KBM-7 (cell line): ENCODE results near the gene NPHP4.

Experiments used
- DNase-seq: peaks from one replicate; pipeline ENCODE4 v3.0.0-alpha.2; 2015
- in situ Hi-C: fragments of 300-500 bp; cut with MboI; formaldehyde crosslinking; loops from 2 replicates; pipeline ENCODE4 v1.14.3; 2020; ENCODE audit warnings: low sequenced_read_pairs, low pct_unique_long_range_greater_than_20kb, mixed read lengths

NPHP4 gene

DNA sequence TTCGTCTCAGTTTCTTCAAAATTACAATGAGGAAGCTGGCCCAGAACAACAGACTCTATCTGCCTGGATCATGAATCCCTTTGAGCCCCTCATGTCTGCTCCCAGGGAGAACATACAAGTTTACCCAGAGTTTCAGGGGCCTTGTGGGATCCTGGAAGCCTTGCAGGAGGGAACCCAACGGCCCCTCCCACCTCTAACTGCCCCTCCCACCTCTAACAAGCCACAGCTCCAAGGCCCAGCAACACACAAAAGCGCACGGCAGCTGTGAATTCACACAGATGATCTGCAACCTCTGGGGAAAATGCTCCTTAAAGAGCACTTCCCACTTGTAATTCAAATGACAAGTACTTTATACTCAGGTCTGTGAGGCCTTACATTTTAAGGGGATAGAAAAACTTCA lies 113.3 kb downstream of the NPHP4 start:
- in situ Hi-C loops: no loop called here
- DNase-seq: no peak

DNA sequence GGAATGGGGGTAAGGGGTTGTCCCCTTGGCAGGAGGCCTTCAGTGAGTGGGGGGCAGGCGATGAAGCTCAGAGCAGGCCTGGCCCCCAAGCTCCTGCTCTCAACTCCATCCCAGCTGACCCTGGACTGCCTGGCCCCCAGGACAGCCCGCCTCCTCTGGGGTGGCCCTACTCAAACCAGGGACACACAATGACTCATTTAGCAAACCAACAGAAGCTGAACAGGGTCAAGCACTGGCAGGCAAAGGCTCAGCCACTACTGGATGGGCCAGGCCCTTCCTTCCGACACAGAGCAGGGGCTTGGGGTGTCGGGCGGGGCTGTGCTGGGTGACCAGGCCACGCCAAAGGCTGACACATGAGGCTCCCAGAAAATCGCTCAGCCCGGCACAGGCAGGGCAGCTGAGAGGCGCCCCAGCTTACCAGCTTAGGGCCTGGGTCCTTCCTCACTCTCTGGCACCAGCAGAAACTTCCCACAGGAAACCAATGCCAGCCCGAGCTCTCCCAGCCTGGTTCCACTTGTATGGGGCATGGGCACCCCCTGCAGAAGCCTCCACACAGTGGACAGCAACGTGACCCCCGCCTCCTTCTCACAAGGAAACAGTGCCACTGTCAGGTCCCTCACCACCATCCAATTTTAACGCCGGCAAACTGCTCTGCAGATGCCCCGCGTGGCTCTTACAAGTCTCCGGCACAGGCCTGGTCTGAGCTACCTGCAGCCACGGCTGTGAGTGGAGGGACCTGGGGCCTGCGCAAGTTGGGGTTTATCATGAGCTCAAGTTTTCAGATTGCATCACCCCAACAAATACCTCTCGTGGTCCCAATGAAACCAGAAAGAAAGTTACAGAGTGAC lies 114.3 kb downstream of the NPHP4 start:
- in situ Hi-C loops: no loop called here
- DNase-seq: no peak

DNA sequence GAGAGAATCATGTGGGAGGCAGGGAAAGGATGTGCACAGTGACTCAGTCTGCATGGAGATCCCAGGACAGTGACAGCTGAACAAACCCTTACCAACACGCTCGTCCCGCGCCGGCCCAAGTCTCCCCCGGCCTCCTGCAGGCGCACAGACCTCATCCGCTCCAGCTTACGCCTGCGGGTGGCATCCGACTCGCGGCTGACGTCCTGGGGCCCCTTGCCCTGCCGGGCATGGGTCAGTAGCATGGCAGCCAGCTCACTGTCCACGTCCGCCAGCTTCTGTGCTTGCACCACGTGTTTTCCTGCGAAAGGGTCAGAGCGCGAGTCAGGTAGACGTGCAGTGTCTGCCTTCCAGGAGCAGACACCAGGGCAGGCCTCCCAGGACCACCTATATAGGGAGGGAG lies 115.2 kb downstream of the NPHP4 start:
- in situ Hi-C loops: no loop called here
- no peak for DNase-seq

DNA sequence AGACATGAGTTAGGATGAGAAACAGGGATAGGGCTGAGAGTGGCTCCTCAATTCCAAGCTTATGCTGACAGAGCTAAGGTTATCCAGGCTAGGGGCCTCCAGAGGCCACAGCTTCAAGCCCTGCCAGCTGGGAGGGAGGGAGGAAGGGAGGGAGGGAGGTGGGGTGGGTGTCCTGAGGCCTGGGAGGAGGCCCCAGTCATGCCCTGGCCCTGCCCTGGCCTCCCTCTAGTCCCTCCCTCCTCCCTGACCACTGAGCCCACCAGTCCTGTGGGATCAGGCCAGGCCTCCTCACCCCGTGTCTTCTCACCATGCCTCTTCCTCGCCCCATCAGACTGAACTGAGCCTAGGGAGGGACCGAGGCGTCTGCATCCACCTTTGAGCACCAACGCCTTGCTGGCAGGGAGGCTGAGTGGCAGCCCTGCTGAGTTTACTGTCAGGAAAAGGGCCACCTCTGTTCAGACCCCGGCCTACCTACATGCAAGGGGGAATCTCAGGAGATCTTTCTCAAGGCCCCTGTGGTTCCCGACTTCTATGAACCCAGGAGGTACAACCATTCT lies 116.1 kb downstream of the NPHP4 start:
- in situ Hi-C loops: no loop called here
- DNase-seq: no peak

DNA sequence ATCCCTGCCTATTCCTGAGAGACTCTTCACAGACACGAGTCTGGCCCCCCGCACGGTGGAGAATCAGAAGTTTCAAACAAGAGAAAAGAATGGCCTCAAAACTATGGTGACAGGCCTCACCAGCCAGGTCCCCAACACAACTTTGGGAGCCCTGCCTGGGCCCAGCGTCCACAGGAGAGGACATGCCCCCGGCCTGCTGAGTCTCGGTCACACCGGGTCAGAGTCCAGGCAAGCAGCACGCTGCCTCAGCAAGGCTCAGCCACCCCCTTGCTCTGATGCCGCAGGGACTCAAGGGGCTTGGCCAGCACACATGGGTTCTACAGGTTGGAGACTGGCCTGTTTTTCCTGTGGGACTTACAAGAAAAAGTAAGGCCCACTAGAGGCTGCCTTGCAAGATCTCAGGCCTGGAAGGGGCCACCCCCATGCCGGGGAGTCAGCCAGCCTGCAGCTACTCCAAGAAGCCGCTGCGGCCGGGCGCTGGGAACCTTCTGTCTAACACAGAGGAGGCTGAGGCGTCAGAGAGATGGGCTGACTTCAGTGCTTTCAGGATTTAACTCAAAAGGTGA lies 116.8 kb downstream of the NPHP4 start:
- in situ Hi-C loops: no loop called here
- DNase-seq: no peak

DNA sequence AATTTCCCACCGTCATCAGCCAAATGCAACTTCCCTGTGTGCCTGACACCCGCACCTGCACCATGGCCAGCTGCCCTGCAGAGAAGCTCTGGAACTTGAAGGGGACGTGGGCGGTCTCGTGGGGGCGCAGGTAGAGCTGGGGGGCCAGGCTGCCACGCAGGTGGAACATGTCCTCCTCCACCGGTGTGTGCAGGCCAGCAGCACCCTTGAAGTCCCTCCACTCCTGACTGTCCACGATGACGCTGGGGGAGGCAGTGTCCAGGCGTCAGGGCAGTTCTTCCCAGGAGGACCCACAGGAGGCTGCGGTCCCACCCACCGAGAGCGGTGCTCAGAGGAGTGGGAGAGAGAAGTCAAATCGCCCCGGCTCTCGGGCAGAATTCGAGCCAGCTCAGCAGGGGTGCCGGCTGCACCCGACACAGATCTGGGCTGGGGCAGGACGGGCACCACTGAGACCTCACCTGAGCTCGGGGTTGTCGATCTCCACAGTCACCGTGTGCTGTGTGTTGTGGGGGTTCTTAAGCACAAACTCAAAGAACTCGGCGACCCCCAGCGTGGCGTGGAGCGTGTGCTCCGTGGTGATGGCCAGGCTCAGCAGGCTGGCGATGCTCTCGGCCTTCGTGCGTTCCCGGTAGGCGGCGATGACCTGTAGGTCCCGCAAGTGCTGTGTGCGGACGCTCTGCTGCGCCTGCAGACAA lies 117.7 kb downstream of the NPHP4 start:
- DNase-seq: no peak
- in situ Hi-C loops: no loop called here

DNA sequence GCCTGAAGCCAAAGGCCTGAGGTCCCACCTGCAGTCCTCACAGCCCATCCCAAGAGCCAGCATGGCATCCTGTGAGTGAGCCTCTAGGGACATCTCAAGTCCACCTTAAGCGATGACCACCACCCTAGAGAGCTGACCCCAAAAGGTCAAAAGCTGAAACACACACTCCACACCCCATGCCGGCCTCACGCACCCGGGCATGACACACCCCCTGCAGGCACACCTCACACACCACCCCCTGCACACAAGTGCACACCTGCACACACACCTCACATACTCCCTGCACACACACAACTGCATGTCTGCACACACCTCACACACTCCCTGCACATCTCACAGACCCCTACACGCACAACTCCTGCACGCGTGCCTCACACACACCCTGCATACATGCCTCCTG lies 118.7 kb downstream of the NPHP4 start:
- DNase-seq: no peak
- in situ Hi-C loops: no loop called here

DNA sequence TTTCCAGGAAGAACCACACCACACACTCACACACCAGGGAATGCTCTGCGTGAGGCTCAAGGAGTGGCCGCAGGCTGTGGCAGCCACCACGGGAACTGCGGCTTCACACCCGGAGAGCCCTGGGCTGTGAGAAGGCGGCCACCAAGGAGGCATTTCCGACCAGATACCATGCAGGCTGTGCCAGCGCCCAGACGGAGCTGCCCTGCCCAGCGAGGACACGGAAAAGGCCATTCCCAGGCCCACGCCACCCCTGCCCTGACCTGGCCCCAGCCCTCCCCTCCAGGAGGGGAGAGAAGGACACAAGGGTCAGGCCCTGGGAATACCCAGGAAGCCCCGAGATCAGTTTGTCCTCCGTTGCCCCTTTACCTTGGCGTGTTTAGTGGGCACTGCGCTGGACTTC lies 119.3 kb downstream of the NPHP4 start:
- DNase-seq: no peak
- in situ Hi-C loops: no loop called here

DNA sequence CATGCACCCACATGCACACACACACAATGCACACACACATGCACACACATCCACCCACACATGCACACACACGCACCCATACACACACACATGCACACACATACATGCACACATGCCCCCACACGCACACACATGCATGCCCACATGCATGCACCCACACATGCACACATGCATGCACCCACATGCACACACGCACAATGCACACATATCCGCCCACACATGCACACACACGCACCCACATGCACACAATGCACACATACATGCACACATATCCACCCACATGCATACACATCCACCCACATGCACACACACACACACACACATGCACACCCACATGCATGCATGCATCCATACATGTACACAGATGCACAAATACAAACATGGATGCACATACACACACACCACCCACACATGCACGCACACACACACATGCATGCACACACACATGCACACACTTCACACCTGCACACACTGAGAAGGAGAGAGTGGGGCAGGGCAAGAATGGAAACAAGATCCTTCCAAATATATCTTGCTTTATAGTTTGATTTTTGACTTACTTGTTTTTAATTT lies 123.2 kb downstream of the NPHP4 start:
- DNase-seq: no peak
- in situ Hi-C loops: no loop called here

DNA sequence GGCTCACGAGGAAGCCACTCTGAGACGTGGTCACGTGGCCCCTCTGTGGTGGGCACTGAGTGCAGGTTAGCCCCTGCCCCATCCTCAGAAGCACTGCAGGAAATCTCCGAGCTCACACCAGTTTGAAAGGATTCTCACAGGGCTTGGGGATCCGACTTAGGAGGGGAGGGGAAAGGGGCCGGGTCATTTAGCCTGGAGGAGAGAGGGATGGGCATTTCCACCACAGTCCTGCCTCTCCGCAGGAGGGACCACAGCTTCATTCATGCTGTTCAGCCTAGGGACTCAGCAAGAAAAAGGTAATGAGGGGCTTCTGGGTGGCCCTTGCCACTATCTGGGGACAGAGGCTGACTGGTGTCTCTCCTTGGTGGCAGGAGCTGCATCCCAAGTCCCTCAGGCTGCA lies 126.5 kb downstream of the NPHP4 start:
- in situ Hi-C loops: no loop called here
- DNase-seq: no peak

DNA sequence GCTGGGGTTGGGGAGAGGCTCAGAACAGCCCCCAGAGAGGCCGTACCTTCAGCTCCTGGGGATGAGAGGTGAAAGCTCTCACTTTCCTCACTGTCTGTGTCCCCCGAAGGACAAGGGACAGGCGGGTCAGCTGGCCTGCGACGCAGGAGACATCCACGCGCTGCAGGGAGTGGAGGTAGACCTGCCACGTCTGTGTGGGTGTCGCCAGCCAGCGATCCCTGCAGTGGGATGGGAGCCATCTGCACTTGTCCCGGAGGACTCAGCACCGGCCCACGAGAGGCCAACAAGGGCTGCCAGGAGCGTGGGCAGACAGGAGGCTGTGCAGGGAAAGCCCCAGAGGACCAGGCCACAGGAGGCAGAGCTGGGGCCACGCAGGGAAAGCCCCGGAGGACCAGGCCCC lies 127.2 kb downstream of the NPHP4 start:
- no peak for DNase-seq
- in situ Hi-C loops: no loop called here

DNA sequence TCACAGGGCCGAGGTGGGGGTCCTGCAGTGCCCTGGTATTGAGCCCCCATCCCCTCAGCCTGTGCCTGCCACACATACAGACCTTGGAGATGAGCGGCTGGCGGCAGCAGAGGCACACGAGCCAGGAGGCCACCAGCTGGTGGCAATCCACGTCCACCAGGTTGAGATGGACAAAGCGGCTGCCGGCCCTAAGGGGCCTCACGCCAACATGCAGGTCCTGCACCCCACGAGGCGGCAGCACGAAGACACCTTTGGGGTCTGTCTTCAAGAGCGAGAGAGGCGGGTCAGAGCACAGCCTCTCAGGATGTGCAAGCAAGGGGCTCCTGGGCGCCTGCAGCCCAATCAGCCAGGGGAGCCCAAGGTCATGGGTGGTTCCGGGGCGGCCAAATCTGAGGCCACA lies 128.0 kb downstream of the NPHP4 start:
- in situ Hi-C loops: no loop called here
- no peak for DNase-seq

DNA sequence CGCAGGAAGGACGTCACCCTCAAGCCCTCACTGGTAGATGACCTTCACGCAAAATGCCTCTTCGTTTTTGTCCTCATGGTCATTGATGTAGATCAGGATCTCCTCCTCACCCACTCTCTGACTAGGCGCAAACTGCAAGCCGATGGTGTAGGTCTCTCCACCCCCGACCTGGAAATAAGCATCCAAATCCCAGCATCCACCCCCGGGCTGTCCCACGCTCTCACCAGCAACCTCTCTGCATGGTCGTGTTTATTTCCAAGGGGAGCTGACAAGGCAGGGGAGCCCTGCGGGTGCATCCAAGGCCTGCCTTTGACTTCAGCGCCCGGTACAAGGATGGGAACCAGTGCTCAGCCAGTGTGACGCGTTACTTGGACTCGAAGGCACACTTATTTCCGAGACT lies 129.0 kb downstream of the NPHP4 start:
- in situ Hi-C loops: no loop called here

DNA sequence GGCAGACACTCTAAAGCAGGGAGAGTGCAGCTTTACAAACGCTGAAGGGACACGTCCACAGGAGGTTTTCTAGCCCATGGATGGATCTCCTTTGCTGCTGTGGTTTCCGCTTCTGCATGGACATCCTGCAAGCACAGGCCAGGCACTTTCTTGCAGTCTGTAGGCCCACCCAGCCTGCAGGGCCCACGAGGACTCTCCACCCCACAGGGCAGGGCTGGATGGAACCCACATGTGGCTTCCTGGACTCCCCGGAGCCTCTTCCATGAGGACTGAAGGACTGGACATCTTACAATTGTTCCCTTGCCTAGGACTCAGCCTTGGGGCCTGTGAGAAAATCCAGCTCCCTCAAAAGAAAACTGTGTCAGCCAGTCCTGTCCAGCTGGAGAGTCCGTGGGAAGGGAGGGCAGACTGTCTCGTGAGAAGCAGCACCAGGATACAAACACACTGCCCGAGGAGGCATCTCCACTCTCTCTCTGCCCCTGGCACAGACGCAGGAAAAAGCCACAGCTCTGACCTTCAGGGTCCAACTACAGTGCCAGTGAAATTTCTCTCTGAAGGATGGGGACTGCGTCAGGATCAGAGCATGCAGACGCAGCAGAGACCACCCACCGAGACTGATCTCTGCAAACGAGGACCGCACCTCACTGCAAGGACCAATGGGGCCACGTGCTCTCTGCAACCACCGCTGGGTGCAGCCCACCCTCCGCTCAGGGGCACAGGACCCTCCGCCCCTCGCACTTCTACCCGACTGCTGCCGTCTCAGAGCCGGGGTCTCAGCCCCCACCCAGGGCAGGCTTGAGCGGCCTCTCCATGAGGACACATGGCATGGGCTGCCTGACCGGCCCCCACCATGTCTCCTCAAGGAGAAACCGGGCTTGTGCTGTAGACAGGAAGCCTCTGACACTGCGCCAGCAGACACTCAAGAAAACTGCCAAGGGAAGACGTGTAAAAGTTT lies 130.1 kb downstream of the NPHP4 start:
- DNase-seq: no peak
- in situ Hi-C loops: no loop called here

More for the DNA sequence above, 129.0 kb downstream of the NPHP4 start:
- no peak for DNase-seq

DNA sequence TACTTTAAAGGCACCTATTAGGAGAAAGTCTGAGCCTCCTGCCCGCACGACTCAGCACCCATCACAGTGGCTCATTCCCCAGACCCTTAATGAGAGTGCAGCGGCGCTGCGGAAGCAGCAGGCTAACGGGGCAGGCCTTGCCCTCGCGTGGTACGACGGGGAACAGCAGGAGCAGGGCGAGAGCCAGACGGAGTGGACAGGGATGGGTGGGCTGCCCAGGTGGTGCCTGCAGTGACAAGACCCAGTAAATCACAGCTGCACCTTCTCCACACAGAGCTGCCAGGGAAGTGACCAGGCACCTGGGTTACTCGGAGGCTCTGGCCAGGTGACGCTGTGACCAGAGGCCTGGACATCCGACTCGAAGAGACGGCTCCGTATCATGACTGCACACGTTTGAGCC lies 131.9 kb downstream of the NPHP4 start:
- in situ Hi-C loops: no loop called here
- no peak for DNase-seq

DNA sequence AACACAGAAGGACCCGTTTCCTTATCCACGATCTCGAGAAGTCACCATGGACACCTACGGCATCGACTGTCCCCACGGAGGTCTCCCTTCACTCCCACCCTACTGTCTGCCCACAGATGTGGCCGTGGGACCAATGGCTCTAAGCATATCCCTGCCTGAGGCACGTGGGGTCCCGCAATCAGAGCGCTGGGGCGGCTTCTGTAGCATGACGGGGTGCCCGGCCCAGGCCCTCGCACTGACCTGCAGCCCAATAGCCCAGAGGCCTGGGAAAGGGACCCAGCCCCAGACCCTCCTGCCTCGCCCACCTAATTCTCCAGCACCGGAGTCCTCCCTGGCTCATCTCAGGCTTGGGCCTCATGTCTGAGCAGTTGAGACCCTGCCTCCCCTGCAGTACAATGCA lies 132.5 kb downstream of the NPHP4 start:
- DNase-seq: no peak
- in situ Hi-C loops: no loop called here

DNA sequence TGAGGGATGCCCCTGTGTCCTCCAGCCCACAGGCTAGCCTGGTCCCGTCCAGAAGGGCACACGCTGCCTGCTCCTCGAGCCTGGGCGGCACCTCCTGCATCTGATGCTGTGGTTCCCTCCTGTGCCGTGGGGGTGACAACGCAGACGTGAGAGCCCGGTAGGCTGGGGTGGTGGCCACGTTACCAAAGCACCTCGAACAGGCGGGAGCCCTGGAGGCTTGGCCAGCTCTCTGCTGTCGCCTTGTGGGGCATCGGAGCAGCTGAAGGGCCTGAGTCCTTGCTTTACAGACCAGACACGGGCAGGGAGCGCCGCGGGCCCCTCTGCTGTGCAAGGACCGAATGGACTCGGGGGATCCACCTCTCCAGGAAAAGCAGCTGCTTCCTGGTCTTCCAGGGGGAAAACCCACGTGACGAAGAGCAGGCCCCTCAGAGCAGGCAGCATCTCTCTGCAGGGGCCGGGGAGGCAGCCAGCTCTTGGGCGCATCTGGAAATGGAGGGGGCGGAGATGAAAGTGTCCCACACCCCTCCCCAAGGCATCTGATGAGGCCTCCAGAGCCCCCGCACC lies 133.3 kb downstream of the NPHP4 start:
- in situ Hi-C loops: no loop called here
- no peak for DNase-seq

DNA sequence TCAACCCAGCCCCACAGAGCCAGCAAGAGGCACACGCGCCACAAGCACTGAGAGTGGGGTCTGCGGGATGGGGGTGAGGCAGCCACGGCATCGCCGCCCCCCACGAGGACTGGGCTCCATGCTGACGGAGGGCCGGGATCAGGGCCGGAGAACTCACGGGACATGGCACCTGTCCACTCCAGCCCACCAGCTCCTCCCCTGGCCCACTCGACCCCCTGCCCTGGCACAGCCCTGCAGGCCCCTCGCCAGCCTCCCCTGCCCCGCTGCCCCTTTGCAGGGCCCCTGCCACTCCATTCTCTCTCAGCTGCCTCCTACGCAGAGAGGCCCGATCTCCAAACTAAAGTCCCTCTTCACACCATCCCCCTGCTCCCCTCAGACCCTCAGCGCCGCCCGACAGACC lies 134.0 kb downstream of the NPHP4 start:
- no peak for DNase-seq
- in situ Hi-C loops: no loop called here
